ENCODE measurements around the gene ST8SIA5. TPM values are rescaled to one million over a fixed set of nuclear protein-coding genes. Genes with fewer than 3 reads are reported as not detected.

Gene ST8SIA5
- polyA plus RNA-seq, 1 donor from 2014 or later = 0.93 TPM

- TF ChIP-seq TAF1 (IDR thresholded peaks at IDR 0.05; ENCODE audit: low read depth) (no peak), EZH2 (IDR thresholded peaks at IDR 0.05; ENCODE audit: borderline replicate concordance, insufficient read depth, low read length, poor library complexity, severe bottlenecking) (no peak), RAD21 (conservative IDR thresholded peaks at IDR 0.05) (no peak), MXI1 (conservative IDR thresholded peaks at IDR 0.05; ENCODE audit: poor library complexity, severe bottlenecking) (no peak), CTCF (IDR thresholded peaks at IDR 0.05; ENCODE audit: poor library complexity, severe bottlenecking) (no peak), POLR2AphosphoS5 (IDR thresholded peaks at IDR 0.05) (no peak), REST (IDR thresholded peaks at IDR 0.05; ENCODE audit: borderline replicate concordance) (no peak), EP300 (conservative IDR thresholded peaks at IDR 0.05; ENCODE audit: poor library complexity, severe bottlenecking) (no peak), SMC3 (conservative IDR thresholded peaks at IDR 0.05; ENCODE audit: poor library complexity) (no peak)
- H3K4me3 ChIP-seq (ENCODE audit: low read length) = no peak overlapping the region
- H4K20me1 ChIP-seq (ENCODE audit: insufficient read depth) = no peaks in the 10 kb centered on the region
- no peaks in the 10 kb centered on the region for H3K27me3 ChIP-seq (ENCODE audit: insufficient read depth, low read depth, low read length)
- H3K9me2 ChIP-seq (ENCODE audit: insufficient read depth, low read length) = no peaks in the 10 kb centered on the region
- H2AFZ ChIP-seq (ENCODE audit: low read depth, low read length) = no peak overlapping the region
- no peak overlapping the region for H3K4me2 ChIP-seq (ENCODE audit: low read length)
- no peaks in the 10 kb centered on the region for H3F3A ChIP-seq (ENCODE audit: insufficient read depth, low read length, poor library complexity, severe bottlenecking)
- H3K79me2 ChIP-seq (replicated peaks; ENCODE audit: insufficient read depth, low read length) = no peaks in the 10 kb centered on the region
- H3K9me3 ChIP-seq (ENCODE audit: low read length) = peaks cover 5% of the 10 kb centered on the region
- H3K36me3 ChIP-seq (ENCODE audit: insufficient read depth, low read length) = no peaks in the 10 kb centered on the region
- no peak overlapping the region for H3K9ac ChIP-seq (ENCODE audit: low read length)
- H3K27ac ChIP-seq (ENCODE audit: low read length) = no peak overlapping the region
Observed at GRCh38 chr18:46732201-46732600, 24.7 kb downstream of the ST8SIA5 start.

GRCh38 chr18:46731316-46731715 is 25.5 kb downstream of the ST8SIA5 start:
- Histone ChIP-seq H3F3A (ENCODE audit: insufficient read depth, low read length, poor library complexity, severe bottlenecking) (no peaks in the 10 kb centered on the region), H2AFZ (ENCODE audit: low read depth, low read length) (no peak overlapping the region), H3K4me2 (ENCODE audit: low read length) (no peak overlapping the region), H4K20me1 (ENCODE audit: insufficient read depth) (no peaks in the 10 kb centered on the region), H3K4me3 (ENCODE audit: low read length) (no peak overlapping the region), H3K27ac (ENCODE audit: low read length) (no peak overlapping the region), H3K27me3 (ENCODE audit: insufficient read depth, low read depth, low read length) (no peaks in the 10 kb centered on the region), H3K36me3 (ENCODE audit: insufficient read depth, low read length) (no peaks in the 10 kb centered on the region), H3K9ac (ENCODE audit: low read length) (no peak overlapping the region), H3K79me2 (replicated peaks; ENCODE audit: insufficient read depth, low read length) (no peaks in the 10 kb centered on the region), H3K9me3 (ENCODE audit: low read length) (peaks cover 5% of the 10 kb centered on the region), H3K9me2 (ENCODE audit: insufficient read depth, low read length) (no peaks in the 10 kb centered on the region)
- TF ChIP-seq EZH2 (IDR thresholded peaks at IDR 0.05; ENCODE audit: borderline replicate concordance, insufficient read depth, low read length, poor library complexity, severe bottlenecking) = no peak

All from neural cell (in vitro differentiated cells).